ENCODE measurements around the gene ARL5B. TPM values are rescaled to one million over a fixed set of nuclear protein-coding genes. Genes with fewer than 3 reads are reported as not detected.

The ARL5B gene
- polyA plus RNA-seq, 2 of the 4 experiments (the other 2 are of a cell fraction), result 8.8 to 24.5 TPM

- 87% methylated on average over 4 of the region's 4 CpGs for WGBS (ENCODE audit: missing lambda C conversion rate)
- ChIA-PET CTCF (no interaction called here), POLR2A (no interaction called here)
- Histone ChIP-seq H3K4me2 (no peak overlapping the region), H3K27ac (no peak overlapping the region), H3K9me3 (no peaks in the 10 kb centered on the region), H3K4me1 (no peaks in the 10 kb centered on the region), H3K4me3 (no peak overlapping the region)
- FAIRE-seq (no peak), DNase-seq (ENCODE audit: low read depth in 1 of 2, low spot score in 1 of 2) (no peak), ATAC-seq (no peak)
- TF ChIP-seq E2F6 (IDR thresholded peaks at IDR 0.05; ENCODE audit: borderline replicate concordance, low read depth), result no peak
- no peak for TF ChIP-seq EP300 (IDR thresholded peaks at IDR 0.05)
- no peak for TF ChIP-seq POLR2AphosphoS2 (conservative IDR thresholded peaks at IDR 0.05; ENCODE audit: low read length)
- no peak for TF ChIP-seq ATOH8 (CRISPR knock-in tag; IDR thresholded peaks at IDR 0.05; ENCODE audit: low read depth)
- TF ChIP-seq CTCF (IDR thresholded peaks at IDR 0.05), result no peak
- TF ChIP-seq PHF8 (IDR thresholded peaks at IDR 0.05; ENCODE audit: borderline replicate concordance, low read depth), result no peak
Observed at GRCh38 chr10:18675086-18675801, 16.0 kb downstream of the ARL5B start.

GRCh38 chr10:18680754-18681153, 21.5 kb downstream of the ARL5B start:
- ATAC-seq, result no peak
- DNase-seq (ENCODE audit: low read depth in 1 of 2, low spot score in 1 of 2), result no peak
- CTCF ChIA-PET, result interaction anchor here (1.2 kb wide), 1 partner anchor 8 kb away, joined by 3 read pairs; no protein-coding TSS in a partner anchor
- peaks cover 34% of the 10 kb centered on the region for H3K4me1 ChIP-seq
- POLR2A ChIA-PET, result interaction anchor here (0.6 kb wide), 1 partner anchor 22 kb away, joined by 3 read pairs; no protein-coding TSS in a partner anchor
- H3K27ac ChIP-seq, result peak overlapping the region in 1 of 2 experiments; percentile 20; a peak in 1 of 6 replicates
- H3K4me2 ChIP-seq, result no peak overlapping the region; the same call in 2 of the 3 replicates
- no peak overlapping the region for H3K4me3 ChIP-seq
- no peaks in the 10 kb centered on the region for H3K9me3 ChIP-seq
- TF ChIP-seq MAX (IDR thresholded peaks at IDR 0.05), result no peak
- TF ChIP-seq REST (IDR thresholded peaks at IDR 0.05), result no peak
- TF ChIP-seq HDAC2 (IDR thresholded peaks at IDR 0.05), result no peak
- TF ChIP-seq TP53 (CRISPR knock-in tag; IDR thresholded peaks at IDR 0.05), result no peak
- no peak for TF ChIP-seq TFCP2L1 (CRISPR knock-in tag; IDR thresholded peaks at IDR 0.05)
- no peak for TF ChIP-seq ESRRA (IDR thresholded peaks at IDR 0.05; ENCODE audit: borderline replicate concordance, low read length)
- no peak for TF ChIP-seq HOXA7 (CRISPR knock-in tag; IDR thresholded peaks at IDR 0.05)
- no peak for TF ChIP-seq ZSCAN20 (CRISPR knock-in tag; IDR thresholded peaks at IDR 0.05)
- no peak for TF ChIP-seq FOSL2 (IDR thresholded peaks at IDR 0.05)
- TF ChIP-seq FOSL2 (CRISPR knock-in tag; IDR thresholded peaks at IDR 0.05), result no peak
- no peak for TF ChIP-seq ZNF302 (CRISPR knock-in tag; IDR thresholded peaks at IDR 0.05)
- no peak for TF ChIP-seq FOXS1 (CRISPR knock-in tag; IDR thresholded peaks at IDR 0.05)
- no peak for TF ChIP-seq CEBPB (IDR thresholded peaks at IDR 0.05)
- no peak for TF ChIP-seq SREBF2 (IDR thresholded peaks at IDR 0.05)
- FAIRE-seq, result no peak
- 96% methylated on average over 3 of the region's 3 CpGs for WGBS (ENCODE audit: missing lambda C conversion rate)

Data from A549 (cell line).